Activated CD4-positive, CD25-positive, alpha-beta regulatory T cell treated with anti-CD3 and anti-CD28 coated beads, Interleukin-2, amount 50 U/mL, for 72 hours (primary cell): ENCODE data around the gene PODN.

Experiments used
- DNase-seq: peaks from one replicate; pipeline ENCODE4 v3.0.0; 2021

Gene PODN

GRCh38 chr1:53115403-53116306 is 53.6 kb downstream of the PODN start:
- DNase-seq, result no peak

GRCh38 chr1:53116307-53116810 is 54.3 kb downstream of the PODN start:
- no peak for DNase-seq

GRCh38 chr1:53116933-53117600 is 55.1 kb downstream of the PODN start:
- DNase-seq, result no peak

GRCh38 chr1:53117836-53118235 is 55.8 kb downstream of the PODN start:
- DNase-seq, result no peak

GRCh38 chr1:53120659-53121058 is 58.6 kb downstream of the PODN start:
- no peak for DNase-seq

- no peak for DNase-seq
Observed at GRCh38 chr1:53121319-53122172, 59.5 kb downstream of the PODN start.

GRCh38 chr1:53122201-53122885 is 60.3 kb downstream of the PODN start:
- DNase-seq, result no peak

- DNase-seq, result no peak
Observed at GRCh38 chr1:53122961-53123413, 61.0 kb downstream of the PODN start.

GRCh38 chr1:53123453-53124140 is 61.6 kb downstream of the PODN start:
- DNase-seq, result no peak

GRCh38 chr1:53125122-53125521 is 63.1 kb downstream of the PODN start:
- no peak for DNase-seq

GRCh38 chr1:53125623-53126360 is 63.8 kb downstream of the PODN start:
- DNase-seq, result no peak

GRCh38 chr1:53126495-53126894 is 64.5 kb downstream of the PODN start:
- DNase-seq, result no peak

GRCh38 chr1:53127546-53127945 is 65.5 kb downstream of the PODN start:
- no peak for DNase-seq

GRCh38 chr1:53128401-53128800 is 66.4 kb downstream of the PODN start:
- no peak for DNase-seq

GRCh38 chr1:53129891-53130597 is 68.0 kb downstream of the PODN start:
- no peak for DNase-seq

- DNase-seq, result no peak
Observed at GRCh38 chr1:53130598-53130877, 68.5 kb downstream of the PODN start.

- DNase-seq, result no peak
Observed at GRCh38 chr1:53130878-53131589, 69.0 kb downstream of the PODN start.

GRCh38 chr1:53131590-53131938 is 69.6 kb downstream of the PODN start:
- no peak for DNase-seq

GRCh38 chr1:53132176-53132575 is 70.2 kb downstream of the PODN start:
- DNase-seq, result no peak
